ENCODE data around the gene GID8.

The GID8 gene

DNA sequence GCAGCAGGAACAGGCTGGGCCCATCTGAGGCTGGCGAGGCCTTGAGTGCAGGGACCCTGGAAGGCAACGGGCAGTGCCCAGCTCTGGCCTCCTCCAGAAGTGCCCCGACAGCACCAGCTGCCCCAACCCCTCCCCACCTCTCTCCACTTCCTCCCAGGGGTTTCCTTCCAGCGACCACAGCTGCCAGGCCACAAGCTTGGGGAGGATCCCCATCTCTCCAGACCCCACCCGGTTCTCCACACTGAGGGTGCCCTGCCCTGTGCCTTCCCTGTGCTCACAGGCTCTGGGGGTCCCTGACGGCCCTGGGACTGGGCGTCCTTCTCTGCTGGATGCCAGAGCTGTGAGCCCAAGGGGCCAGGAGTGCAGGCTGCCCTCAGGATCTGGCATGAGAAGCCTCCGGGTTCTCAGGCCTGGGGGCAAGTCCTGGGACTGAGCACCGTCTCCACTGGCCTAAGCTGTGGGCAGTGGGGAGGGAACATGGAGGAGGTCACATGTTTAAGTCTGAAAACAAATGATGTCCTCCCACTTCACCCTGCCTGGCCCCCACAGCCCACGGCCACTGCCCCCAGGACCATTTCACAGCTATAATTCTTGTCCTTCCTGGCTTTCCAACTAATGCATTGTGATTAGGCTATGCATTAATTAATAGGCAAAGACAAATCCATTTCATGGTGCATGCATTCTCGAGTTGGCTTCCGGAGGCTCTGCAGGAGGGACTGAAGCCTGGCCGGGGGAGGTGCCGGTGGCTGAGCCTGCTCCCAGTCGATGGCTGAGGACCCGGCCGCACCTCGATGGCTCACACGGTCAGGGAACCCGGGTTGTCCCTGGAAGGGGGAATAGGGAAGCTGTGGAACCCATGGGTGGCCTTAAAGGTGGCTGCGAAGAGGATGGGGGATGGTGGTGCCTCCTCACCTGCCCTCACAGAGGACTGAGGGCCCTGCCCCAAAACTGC is 44.5 kb downstream of the GID8 start:
- DNase-seq (ENCODE audit: low read depth in 1 of 2, low spot score in 1 of 2) = no peak

DNA sequence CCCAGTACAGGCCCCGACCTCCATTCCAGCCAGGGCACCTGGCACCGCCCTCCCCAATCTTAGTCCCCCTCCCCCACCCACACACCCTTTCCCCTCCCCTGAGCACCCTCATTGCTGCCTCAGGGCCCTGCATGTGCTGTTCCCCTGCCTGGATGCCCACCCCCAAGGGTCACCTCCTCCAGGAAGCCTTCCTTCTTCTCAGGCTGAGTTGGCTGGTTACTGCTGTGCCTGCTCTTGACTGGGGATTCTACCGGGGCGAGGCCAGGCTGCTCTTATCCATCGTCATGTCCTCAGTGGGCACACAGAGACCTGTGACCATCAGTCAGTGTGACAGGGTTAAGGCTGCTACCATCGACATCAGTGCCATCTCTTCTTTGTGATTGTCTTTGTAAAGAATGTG is 45.3 kb downstream of the GID8 start:
- DNase-seq (ENCODE audit: low read depth in 1 of 2, low spot score in 1 of 2) = no peak

DNA sequence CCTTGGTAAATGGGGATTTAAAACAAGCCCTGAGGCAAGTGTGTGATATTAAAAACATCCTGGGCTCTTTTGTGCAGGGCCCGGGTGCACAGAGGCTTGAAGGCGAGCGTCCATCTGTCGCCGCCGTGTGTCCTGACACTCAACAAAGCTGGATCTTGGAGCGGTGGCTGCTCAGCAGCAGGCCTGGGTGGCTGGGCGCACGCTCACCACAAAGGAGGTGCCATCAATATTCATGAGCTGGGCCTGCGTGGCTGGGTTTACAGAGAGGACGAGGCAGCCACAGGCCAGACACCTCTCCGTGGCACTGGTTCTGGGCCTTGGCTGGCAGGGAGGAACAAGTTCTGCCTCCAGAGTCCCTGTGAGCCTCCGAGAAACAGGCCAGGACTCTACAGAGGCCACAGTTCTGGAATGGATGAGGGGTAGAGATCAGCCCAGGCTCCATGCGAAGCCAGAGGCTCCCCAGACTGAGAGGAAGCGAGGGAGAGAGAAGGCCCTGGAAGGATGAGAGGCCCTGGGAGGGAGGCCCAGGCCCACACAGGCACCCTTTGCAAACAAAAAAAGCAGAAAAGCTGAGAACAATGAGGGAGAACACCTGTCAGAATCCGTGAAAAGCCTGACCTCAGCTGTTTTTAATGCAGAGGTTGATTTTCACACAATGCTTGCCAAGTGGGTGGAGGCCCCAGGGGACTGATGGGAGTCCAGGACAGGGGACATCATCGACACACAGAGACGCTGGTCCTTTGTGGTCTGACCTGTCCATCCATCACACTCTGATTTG is 46.9 kb downstream of the GID8 start:
- no peak for DNase-seq (ENCODE audit: low read depth in 1 of 2, low spot score in 1 of 2)

DNA sequence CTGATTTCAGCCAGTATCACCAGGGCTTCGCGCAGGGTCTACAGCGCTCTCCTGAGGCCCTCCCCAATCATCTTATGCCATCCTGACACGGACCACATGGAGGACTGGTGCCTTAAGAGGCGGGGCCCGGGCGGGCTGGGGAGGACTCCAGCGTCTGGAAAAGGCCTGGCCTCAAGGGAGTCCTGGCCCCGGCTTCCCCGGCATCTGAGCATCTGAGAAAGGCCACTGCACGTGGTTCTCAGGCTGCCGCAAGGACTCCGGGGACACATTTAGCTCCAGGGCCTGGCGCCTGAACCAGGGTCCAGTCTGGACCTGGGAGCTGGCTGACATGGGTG is 47.5 kb downstream of the GID8 start:
- DNase-seq (ENCODE audit: low read depth in 1 of 2, low spot score in 1 of 2) = no peak

DNA sequence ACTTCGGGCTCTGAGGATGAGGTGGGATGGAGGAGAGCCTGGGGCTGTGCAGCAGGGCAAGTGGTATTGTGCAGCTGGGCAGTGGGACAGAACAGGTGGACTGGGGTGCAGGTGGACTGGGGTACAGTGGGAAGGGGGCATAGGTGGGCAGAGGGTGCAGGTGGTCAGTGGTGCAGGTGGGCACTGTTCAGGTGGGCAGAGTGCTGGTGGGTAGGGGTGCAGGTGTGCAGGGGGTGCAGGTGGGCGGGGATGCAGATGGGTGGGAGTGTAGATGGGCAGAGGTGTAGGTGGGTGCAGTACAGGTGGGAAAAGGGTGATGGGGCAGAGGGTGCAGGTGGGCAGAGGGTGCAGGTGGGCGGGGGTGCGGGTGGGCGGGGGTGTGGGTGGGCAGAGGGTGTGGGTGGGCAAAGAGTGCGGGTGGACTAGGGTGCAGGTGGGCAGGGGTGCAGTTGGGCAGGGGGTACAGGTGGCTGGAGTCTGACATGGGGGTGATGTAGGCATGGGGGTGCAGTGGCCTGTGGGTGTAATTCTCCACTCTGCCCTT is 48.4 kb downstream of the GID8 start:
- DNase-seq (ENCODE audit: low read depth in 1 of 2, low spot score in 1 of 2) = no peak

DNA sequence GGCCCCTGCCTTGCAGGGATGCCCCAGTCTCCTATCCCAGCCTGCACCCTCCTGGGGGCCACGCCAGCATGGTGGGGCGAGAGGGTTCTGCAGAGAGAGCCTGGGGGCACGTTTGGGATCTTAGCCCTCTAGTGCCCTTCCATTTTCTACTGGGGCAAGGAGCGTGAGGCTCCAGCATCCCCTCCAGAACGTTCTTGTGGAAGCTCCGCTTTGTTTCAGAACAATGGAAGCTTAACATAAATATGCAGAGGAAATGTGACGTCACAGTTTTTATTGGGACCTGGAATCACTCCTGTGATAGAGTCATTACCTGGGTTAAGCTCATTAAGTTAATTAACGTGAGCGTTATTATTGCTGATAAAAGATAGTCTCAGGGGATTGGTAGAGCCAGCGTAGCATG is 49.2 kb downstream of the GID8 start:
- no peak for DNase-seq (ENCODE audit: low read depth in 1 of 2, low spot score in 1 of 2)

DNA sequence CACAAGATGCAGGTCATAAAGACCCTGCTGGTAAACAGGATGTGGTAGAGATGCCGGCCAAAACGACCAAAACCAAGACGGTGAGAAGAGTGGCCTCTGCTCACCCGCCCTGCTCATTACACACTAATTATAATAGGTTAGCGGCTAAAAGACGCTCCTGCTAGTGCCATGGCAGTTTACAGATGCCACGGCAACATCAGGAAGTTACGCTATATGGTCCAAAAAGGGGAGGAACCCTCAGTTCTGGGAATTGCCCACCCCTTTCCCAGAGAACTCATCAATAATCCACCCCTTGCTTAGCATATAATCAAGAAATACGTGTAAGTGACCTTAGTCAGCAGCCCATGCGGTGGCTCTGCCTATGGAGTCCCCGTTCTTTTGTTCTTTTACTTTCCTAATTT is 51.3 kb downstream of the GID8 start:
- DNase-seq (ENCODE audit: low read depth in 1 of 2, low spot score in 1 of 2) = no peak

DNA sequence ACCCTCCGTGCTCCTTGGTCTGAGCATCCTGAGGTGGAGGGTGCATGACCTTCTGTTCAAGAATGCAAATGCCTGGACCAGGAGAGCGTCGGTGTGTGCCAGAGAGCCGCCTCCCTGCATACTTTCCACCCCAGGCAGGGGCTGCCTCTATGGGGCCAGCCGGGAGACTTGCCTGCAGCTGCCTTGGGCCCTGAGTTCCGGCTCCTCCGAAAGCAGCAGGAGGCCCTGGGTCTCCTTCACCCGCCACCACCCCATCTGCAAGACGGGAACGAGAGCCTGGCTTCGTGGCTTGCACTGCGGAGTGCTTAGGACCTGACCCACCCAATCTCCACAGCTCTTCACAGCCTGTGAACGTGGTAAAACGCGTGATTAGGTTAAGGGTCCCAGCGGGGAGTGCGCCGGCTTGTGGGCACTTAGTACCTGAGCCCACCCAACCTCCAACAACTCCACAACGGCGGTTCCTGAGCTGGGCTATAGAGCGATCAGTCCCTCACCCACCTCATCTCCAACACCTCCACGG is 52.4 kb downstream of the GID8 start:
- no peak for DNase-seq (ENCODE audit: low read depth in 1 of 2, low spot score in 1 of 2)

DNA sequence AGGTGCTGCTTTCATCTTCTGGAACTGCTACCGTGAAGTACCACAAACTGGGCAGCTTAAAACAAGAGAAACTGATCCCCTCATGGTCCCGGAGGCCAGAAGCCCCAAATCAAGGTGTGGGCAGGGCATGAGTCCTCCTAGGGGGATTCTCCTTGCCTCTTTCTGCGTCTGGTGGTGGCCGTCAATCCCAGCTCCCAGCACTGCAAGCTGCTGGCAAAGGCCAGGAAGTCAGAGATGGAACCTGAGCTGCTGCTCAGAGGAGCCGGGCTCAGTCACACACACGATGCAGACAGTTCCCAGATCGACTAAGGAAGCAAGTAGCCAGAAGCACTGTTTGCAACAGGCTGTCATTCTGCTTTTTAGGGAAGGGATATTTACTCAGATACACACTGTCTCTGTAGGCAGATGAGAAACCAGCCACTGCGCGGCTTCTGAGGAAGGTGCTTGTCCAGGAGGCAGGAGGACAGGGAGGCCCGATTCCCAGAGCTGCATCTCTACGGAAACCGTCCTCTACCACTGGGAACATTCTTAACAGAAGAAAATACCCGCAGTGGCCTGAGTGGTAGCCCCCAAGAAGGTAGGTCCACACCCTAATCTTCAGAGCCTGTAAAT is 53.4 kb downstream of the GID8 start:
- DNase-seq (ENCODE audit: low read depth in 1 of 2, low spot score in 1 of 2) = no peak

DNA sequence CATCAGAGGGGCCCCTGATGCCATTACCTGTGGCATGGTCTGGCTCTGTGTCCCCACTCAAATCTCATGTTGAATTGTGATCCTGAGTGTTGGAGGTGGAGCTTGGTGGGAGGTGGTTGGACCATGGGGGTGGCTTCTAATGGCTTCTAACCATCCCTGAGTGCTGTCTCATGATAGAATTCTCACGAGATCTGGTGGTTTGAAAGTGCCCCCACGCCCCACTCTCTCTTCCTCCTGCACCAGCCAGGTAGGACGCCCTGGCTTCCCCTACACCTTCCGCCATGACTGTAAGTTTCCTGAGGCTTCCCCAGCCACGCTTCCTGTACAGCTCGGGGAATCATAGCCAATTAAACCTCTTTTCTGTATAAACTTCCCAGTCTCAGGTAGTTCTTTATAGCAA is 53.9 kb downstream of the GID8 start:
- DNase-seq (ENCODE audit: low read depth in 1 of 2, low spot score in 1 of 2) = no peak

DNA sequence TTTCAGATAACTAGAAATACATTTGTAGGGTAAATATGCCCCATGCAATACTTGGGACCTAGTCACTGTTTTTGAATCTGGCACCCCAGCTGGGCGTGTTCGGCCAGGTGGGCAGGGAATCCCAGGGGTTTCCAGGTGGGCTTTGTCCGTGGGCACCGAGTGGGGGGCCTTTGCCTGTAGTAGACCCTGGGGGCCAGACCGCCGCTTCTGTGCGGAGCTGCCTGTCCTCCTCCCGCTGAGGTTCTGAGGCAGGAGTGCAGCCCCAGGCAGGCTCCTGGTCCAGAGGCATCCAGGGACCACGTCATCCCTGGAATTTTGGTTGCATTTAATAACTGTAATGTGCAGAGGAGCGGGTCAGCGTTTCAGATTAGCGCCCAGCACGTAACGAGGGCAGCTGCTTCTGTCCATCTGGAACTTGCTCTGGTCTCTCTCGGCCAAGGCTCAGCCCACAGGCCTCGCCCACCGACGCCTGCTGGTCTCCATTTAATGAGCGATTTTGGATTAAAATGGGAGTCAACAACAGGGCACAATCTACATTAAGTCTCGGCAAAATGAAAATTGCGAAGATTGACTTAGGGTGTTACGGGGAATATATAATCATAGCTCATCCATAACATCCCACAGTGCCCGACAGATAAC is 56.0 kb downstream of the GID8 start:
- no peak for DNase-seq (ENCODE audit: low read depth in 1 of 2, low spot score in 1 of 2)

DNA sequence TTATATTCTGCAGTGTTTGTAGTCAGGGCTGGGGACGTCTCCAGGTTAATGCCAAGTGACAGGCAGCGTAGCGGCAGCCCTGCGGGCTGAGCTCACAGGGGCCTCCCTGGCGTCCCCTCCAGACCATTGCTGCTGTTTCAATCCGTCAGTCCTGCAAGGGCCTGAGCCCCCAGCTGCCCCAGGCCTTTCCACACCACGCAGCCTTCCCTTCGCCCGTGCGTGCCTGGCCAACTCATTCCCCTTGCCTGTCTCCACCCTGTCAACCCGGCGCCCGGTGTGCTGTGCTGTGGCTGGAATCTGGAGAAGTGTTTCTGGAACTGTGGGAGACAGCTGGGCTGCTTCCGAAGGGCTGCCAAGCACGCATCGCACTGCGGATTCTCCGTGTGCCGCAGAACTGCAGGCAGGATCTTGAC is 56.9 kb downstream of the GID8 start:
- no peak for DNase-seq (ENCODE audit: low read depth in 1 of 2, low spot score in 1 of 2)

DNA sequence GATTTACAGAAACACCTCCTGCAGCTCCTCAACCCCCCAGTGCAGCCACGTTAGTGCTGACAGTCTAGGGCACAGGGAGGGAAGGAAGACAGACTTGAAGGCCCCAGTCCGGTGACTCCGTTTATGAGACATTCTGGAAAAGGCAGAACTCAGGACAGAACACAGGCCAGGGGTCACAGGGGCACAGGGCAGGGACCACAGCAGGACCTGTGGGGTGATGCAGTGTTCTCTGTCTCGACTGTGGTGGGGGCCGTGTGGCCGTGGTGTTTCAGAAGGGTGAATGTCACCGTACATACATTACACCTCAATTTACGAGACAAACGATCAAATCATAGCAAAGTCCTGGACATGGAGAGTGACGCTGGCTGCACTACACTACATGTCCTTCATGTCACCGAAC is 57.5 kb downstream of the GID8 start:
- DNase-seq (ENCODE audit: low read depth in 1 of 2, low spot score in 1 of 2) = no peak

DNA sequence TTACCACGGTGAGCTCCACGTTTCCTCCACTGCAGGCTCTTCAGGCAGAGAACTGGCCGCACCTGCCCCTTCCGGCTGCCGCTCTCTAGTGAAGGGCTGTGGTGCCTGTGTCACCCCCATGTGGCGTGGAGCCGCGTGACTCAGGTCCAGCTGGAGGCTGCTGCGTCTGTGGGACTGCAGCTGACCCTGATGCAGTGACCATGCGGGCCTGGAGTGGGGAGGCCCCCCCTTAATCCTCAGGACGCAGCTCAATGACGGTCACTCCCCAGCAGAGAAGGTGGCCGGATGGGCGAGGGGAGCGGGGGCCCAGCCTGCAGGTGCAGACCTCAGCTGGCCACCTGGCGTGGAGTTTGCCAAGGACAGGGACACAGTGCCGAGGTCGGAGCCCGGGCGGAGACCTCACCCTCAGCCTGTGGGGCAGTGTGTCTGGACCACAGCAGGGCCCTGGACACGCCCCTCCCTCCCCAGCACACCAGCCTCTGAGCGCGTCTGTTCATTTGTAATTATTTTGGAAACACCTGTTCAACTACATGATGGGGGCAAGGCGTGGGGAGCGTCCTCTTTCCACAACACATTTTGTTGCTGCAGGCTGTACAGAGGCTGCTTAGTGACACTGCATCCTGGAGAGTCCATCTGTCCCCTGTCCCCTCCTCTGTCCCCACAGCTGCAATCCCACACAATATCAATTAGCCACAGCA is 58.1 kb downstream of the GID8 start:
- no peak for DNase-seq (ENCODE audit: low read depth in 1 of 2, low spot score in 1 of 2)

DNA sequence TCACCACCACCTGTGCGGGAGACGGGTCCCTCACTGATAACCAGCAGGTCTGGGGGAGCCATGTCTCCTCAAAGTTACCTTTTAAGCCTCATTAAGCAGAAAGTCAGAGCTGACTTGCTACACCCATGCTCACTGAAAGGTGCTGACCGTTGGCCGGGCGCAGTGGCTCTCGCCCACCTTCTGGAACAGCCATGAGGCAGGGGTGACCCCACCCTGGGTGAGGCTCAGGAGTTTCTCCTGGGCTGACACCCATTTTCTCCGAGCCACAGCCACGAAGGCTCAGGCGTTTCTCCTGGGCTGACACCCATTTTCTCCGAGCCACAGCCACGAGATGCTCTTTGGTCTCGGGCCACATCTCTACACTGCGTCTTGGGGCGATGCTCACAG is 58.6 kb downstream of the GID8 start:
- no peak for DNase-seq (ENCODE audit: low read depth in 1 of 2, low spot score in 1 of 2)

DNA sequence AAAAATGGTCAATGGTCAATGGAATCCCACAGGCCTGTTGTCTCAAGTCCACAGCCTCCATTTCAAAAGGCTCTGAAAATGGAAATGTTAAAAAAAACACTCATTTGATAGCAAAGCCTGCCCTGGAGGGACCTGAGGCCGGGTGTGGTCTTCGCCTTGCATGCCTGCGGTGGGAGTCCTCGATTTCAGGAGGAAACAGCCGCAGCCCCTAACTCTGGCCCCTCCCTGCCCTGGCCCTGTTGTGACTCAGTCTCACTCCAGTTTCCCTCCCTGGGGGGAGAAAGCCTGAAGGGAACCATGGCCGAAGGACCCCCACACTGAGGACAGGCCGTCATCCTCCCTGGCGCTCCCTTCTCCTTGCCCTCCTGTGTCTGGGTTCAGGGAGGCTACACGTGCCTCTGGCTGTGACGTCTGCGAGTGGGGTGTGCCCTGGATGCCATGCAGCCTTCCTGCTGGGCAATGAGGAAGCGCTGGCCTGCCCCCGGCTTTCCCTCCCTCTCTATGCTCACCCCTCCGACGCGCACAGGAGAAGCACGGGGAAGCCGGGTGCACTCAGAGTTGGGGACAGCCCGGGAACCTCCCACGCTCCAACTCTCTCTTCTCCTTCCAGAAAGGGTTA is 59.6 kb downstream of the GID8 start:
- no peak for DNase-seq (ENCODE audit: low read depth in 1 of 2, low spot score in 1 of 2)

Measured in stimulated activated CD4-positive, alpha-beta T cell treated with anti-CD3 and anti-CD28 coated beads, Interleukin-15, amount 100 ng/mL, for 1 hour (primary cell).